Colonic mucosa (tissue), 4 donors: ENCODE measurements around the gene MESD. TPM values are rescaled to one million over a fixed set of nuclear protein-coding genes. Genes with fewer than 3 reads are reported as not detected.

Source experiments
- DNase-seq: peaks from one replicate; pipeline ENCODE4 v3.0.0-alpha.2; 2020
- H3K27ac ChIP-seq: fragments of 200-600 bp; one replicate; pipeline ENCODE4 v1.8.0; 2021
- H3K27me3 ChIP-seq: fragments of 200-600 bp; one replicate; pipeline ENCODE4 v1.8.0; 2021
- H3K36me3 ChIP-seq: fragments of 200-600 bp; one replicate; pipeline ENCODE4 v1.8.0; 2021
- H3K4me1 ChIP-seq: fragments of 200-600 bp; one replicate; pipeline ENCODE4 v1.8.0; 2021; ENCODE audit warnings: mild to moderate bottlenecking
- H3K4me3 ChIP-seq: fragments of 200-600 bp; one replicate; pipeline ENCODE4 v1.8.0; 2021
- H3K9ac ChIP-seq, 2 donors: one replicate each; pipeline ENCODE4 v1.7.0; 2013; ENCODE audit warnings: control low read depth in 2 of 2, low read depth in 2 of 2, low read length in 2 of 2
- H3K9me3 ChIP-seq: fragments of 200-600 bp; one replicate; pipeline ENCODE4 v1.8.0; 2021
- CTCF ChIP-seq: fragments of 200-600 bp; IDR thresholded peaks from one replicate; pipeline ENCODE4 v1.8.0; 2022; ENCODE audit warnings: antibody characterized with exemption, mild to moderate bottlenecking
- intact Hi-C: fragments of 100-400 bp; cut with DNase I; formaldehyde crosslinking; loops from one replicate; pipeline ENCODE4 v1.14.1; 2022
- total RNA-seq, 2 donors: library from RNA; stranded (reverse); fragmentation: NEBNext Ultra II Directional in 1 of 2; extraction: Animal tissue kit (Norgen Biotek cat#: 25700) in 1 of 2; gene quantifications; one replicate each; pipeline ENCODE4 v1.2.1, GENCODE V29; 2021
- donor health status: healthy.
- donor health status: DM: no; HTN: no; CAD: no.
- donor health status: DM: no; HTN: no; CAD: no.

MESD gene
- total RNA-seq, 2 donors from 2014 or later, result 20.4 to 26.1 TPM

- H3K4me3 ChIP-seq, result no peak overlapping the region
- intact Hi-C loops, result no loop called here
- no peaks in the 10 kb centered on the region for H3K9me3 ChIP-seq
- TF ChIP-seq CTCF, result no peak
- H3K27ac ChIP-seq, result no peak overlapping the region
- H3K27me3 ChIP-seq, result no peaks in the 10 kb centered on the region
- no peaks in the 10 kb centered on the region for H3K4me1 ChIP-seq
- H3K9ac ChIP-seq, result no peak overlapping the region
- H3K36me3 ChIP-seq, result no peaks in the 10 kb centered on the region
- DNase-seq, result no peak
These were observed 28.6 kb upstream of the MESD start for GRCh38 chr15:81018197-81018596.

- Histone ChIP-seq H3K36me3 (no peaks in the 10 kb centered on the region), H3K27me3 (no peaks in the 10 kb centered on the region), H3K4me1 (no peaks in the 10 kb centered on the region), H3K9me3 (no peaks in the 10 kb centered on the region), H3K9ac (no peak overlapping the region), H3K27ac (no peak overlapping the region), H3K4me3 (no peak overlapping the region)
- no peak for DNase-seq
- TF ChIP-seq CTCF, result no peak
- intact Hi-C loops, result no loop called here
These were observed 27.0 kb upstream of the MESD start for GRCh38 chr15:81016489-81017068.

- intact Hi-C loops, result no loop called here
- Histone ChIP-seq H3K27ac (no peak overlapping the region), H3K36me3 (no peaks in the 10 kb centered on the region), H3K9ac (no peak overlapping the region), H3K4me3 (no peak overlapping the region), H3K9me3 (no peaks in the 10 kb centered on the region), H3K4me1 (no peaks in the 10 kb centered on the region), H3K27me3 (no peaks in the 10 kb centered on the region)
- no peak for TF ChIP-seq CTCF
- DNase-seq, result no peak
These were observed 26.2 kb upstream of the MESD start for GRCh38 chr15:81015621-81016488.

GRCh38 chr15:81014446-81015093, 25.0 kb upstream of the MESD start:
- H3K27ac ChIP-seq, result no peak overlapping the region
- H3K4me3 ChIP-seq, result no peak overlapping the region
- H3K9me3 ChIP-seq, result no peaks in the 10 kb centered on the region
- H3K9ac ChIP-seq, result no peak overlapping the region
- intact Hi-C loops, result no loop called here
- H3K4me1 ChIP-seq, result no peaks in the 10 kb centered on the region
- no peaks in the 10 kb centered on the region for H3K36me3 ChIP-seq
- H3K27me3 ChIP-seq, result no peaks in the 10 kb centered on the region
- DNase-seq, result no peak
- no peak for TF ChIP-seq CTCF

- no peaks in the 10 kb centered on the region for H3K4me1 ChIP-seq
- no peak for TF ChIP-seq CTCF
- H3K9me3 ChIP-seq, result no peaks in the 10 kb centered on the region
- DNase-seq, result no peak
- H3K27ac ChIP-seq, result no peak overlapping the region
- intact Hi-C loops, result no loop called here
- no peak overlapping the region for H3K4me3 ChIP-seq
- no peaks in the 10 kb centered on the region for H3K27me3 ChIP-seq
- H3K36me3 ChIP-seq, result no peaks in the 10 kb centered on the region
- H3K9ac ChIP-seq, result no peak overlapping the region
These were observed 23.8 kb upstream of the MESD start for GRCh38 chr15:81013396-81013929.
